ENCODE results near the gene PLXNA4.
A peak's percentile ranks its signal among the peaks of the same experiment; 100 is the strongest.
"Not testable (repeated sequence)": the region's sequence is repeated elsewhere in the genome, so short reads cannot be mapped to it uniquely, and the experiment has no call there.

Gene PLXNA4, protein sequence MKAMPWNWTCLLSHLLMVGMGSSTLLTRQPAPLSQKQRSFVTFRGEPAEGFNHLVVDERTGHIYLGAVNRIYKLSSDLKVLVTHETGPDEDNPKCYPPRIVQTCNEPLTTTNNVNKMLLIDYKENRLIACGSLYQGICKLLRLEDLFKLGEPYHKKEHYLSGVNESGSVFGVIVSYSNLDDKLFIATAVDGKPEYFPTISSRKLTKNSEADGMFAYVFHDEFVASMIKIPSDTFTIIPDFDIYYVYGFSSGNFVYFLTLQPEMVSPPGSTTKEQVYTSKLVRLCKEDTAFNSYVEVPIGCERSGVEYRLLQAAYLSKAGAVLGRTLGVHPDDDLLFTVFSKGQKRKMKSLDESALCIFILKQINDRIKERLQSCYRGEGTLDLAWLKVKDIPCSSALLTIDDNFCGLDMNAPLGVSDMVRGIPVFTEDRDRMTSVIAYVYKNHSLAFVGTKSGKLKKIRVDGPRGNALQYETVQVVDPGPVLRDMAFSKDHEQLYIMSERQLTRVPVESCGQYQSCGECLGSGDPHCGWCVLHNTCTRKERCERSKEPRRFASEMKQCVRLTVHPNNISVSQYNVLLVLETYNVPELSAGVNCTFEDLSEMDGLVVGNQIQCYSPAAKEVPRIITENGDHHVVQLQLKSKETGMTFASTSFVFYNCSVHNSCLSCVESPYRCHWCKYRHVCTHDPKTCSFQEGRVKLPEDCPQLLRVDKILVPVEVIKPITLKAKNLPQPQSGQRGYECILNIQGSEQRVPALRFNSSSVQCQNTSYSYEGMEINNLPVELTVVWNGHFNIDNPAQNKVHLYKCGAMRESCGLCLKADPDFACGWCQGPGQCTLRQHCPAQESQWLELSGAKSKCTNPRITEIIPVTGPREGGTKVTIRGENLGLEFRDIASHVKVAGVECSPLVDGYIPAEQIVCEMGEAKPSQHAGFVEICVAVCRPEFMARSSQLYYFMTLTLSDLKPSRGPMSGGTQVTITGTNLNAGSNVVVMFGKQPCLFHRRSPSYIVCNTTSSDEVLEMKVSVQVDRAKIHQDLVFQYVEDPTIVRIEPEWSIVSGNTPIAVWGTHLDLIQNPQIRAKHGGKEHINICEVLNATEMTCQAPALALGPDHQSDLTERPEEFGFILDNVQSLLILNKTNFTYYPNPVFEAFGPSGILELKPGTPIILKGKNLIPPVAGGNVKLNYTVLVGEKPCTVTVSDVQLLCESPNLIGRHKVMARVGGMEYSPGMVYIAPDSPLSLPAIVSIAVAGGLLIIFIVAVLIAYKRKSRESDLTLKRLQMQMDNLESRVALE (N-terminal part only)

DNA sequence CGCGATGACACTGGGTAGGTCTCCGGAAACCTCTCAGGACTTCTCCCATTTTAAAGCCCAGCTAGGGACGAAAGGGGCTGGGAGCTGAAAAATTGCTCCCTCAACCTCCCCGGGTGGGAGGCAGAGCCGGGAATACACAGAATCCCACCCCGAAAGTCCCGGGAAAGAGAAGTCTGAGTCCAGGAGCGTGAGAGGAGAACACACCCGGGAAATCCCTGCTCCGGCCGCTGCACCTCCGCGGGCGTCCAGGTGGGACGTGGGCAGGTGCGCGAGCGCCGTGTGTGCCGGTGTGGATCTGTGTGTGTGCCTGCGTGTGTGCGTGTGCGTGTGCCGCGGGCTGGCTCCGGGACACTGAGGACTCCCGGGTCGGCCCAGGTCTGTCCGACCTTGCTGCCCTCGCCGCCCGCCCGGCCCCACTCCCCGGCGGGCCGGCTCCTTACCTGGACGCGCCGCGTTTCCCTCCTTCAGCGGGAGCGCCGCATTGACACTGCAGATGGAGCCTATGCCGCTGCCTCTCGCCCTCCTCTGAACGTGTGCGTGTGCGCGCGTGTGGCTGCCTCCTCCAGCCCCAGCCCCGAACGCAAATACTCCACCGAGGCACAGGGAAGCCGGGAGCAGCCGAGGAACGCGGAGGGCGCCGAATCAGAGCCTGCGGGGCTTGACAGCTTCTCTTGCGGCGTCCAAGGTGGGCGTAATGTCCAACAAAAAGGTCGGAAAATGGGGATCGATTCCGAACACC lies at the start of gene PLXNA4:
Gene PLXNA4, minus strand, starts transcription at position 489 of the 739 bp plus-strand sequence. CDS start 67,777 bp downstream, outside the sequence.
- no peak for DNase-seq

DNA sequence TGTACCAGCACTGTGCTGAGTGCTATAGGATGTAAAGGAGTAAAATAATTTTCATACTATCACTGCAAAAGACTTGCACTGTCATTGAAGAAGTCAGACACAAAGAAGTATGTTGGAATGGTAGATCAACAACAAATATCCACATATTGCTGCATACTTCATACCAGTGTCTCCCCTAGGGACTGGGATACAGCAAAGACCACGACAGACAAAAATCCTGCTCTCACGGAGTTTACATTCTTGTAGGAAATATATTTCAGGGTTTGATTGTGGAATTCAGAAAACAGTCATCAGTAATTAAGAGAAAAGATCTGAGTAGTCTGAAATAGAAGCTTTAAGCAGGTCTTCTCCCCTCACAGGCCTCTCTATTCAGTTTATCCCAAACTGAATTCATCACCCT lies 49.4 kb upstream of the PLXNA4 start:
- no peak for DNase-seq

DNA sequence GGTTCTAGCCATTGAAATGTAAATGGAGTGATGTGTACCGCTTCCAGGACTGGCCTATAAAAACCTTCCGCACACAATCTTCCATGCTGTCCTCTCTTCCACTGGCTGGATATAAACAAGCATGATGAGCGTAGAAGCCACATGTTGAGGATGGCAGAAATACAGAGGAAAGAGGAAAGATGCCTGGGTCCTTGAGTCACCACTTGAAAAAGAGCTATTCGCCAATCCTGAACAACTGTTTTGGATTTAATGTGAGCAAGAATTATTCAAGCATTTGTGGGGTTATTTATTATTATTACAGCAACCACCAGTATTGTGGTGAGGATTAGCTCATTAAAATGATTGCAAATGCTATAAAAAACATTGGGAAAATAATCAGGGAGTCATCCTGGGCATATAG lies 45.8 kb upstream of the PLXNA4 start:
- no peak for DNase-seq

DNA sequence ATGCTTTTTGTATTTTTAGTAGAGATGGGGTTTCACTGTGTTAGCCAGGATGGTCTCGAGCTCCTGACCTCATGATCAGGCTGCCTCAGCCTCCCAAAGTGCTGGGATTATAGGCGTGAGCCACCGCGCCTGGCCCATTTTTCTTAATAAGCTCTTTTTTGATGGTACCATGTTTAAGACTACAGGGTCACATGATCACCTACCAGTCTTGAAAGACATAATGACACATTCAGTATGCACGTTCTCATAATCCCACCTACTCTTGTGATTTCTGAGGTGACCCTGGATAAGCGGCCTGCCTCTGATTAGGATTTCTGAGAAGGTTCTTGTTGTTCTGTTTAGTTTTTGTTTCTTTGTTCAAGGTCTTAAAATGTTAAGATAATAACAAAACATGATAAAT lies 43.7 kb upstream of the PLXNA4 start:
- no peak for DNase-seq

DNA sequence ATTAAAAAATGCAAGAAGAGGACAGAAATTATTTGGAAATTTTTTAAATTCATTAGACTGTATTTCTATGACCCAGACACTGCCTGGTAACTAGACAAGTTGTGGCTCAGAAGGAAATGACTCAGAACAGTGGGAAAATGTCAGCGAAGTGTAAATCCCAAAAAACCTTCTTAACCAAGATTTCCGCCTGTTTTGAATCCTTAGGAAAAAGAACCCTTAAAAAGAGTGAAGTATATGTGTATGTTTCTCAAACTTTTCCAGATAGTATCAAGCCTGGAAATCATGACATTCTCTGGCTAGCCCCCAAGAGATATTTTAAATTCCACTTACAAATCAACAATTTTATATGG lies 42.7 kb upstream of the PLXNA4 start:
- no peak for DNase-seq

DNA sequence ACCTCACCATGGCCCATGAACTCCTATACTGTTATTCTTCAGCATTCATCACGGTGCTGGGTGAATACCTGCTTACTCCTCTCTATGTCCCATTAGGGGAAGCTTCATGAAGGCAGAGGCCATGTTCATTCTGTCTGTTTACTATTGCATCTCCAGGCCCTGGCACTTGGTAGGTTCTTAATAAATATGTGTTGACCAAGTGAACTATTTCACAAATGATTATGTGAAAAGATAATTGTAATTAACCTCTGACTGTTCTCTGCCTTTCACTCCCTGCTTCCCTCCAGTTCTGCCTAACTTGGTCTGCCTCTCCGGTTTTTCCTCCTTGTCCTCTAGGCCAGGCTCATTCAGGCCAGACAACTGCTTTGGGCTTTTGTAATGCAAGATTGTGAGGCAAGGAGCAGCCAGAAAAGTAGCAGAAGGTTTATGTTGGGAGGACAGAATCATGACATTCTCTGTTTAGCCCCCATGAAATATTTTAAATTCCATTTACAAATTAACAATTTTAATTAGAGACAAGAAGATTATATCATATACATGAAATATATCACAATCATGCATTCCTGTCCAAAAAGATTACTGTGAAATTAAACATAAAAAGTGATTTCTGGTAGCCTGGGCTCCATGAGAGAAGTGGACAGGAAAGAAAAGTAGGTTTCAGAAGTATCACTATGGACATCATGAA lies 42.1 kb upstream of the PLXNA4 start:
- no peak for DNase-seq

DNA sequence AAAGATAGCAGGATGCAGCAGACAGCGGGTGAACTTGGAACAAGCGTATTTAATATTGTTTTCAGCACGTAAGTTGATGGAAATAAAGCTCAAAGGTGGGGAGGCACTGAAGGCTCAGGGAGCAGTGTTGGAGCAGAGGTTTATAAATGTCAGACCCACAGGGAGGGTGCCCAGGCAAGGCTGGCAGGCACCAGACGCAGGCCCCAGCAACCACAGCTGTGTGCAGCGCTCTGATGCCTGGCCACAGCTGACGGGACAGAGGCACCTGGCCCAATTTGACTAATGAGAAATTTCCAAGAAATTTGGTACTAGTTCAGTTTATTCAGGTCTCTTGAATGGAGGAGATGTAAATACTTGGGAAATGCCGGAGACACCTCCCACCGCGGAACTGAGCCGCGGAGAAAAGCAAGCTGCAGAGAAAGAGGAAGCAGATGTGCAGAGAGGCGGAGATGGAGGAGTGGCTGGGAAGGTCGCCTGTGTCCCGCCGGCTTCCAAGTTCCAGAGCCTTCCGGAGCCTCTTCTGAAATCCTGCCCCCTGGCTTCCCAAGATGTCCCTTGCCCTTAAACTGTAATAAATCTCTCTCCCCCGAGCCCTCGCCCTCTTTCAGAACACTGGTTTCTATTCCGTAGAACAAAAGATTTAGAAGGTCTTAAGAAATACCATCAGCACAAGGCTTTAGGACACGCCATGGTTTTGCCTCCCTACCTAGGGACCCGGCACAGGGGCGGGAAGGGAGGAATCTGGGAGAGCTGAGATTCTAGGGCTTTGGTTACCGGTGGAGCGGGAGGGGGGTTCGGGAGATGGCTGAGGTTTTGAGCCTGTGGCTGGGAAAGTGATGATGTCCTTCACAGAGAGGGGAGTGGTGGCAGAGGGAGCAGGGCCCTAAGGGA lies 38.4 kb upstream of the PLXNA4 start:
- peak; percentile 52 to 57 for DNase-seq

DNA sequence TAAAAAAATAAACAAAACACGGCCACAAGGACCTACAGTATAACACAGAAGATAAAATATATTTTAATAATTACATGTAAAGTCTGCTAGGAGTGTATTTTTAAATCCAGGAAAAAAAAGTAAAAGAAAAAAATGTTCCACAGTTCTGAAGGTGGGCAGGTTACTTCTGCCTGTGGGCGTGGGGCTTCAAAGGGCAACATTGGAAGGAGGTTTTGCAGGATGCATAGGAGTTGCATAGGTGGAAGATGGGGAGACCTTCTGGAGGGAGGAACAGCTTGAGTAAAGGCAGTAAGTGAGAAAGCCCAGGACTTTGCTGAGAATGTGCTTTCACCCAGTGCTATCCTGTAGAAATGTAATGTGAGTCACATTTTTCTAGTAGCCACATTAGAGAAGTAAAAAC lies 37.5 kb upstream of the PLXNA4 start:
- no peak for DNase-seq

DNA sequence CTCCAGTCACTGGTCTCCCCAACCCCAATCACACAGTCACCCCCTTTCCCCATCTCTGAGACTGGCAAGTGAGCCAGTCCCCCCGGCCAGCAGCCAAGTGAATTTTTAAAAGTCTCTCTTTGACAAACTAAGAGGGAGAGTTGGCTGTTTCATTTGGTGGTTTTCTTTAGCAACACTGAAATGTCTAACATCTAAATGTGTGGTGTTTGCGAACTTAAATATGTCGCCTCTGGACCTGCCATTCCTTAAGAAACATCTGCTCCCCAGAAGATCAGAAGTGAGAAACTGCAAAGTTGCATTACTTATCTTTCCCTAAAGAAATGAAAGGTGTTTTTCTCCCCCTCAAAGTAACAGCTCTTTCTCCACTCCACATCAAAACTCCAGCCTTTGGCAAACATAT lies 34.7 kb upstream of the PLXNA4 start:
- DNase-seq: no peak

DNA sequence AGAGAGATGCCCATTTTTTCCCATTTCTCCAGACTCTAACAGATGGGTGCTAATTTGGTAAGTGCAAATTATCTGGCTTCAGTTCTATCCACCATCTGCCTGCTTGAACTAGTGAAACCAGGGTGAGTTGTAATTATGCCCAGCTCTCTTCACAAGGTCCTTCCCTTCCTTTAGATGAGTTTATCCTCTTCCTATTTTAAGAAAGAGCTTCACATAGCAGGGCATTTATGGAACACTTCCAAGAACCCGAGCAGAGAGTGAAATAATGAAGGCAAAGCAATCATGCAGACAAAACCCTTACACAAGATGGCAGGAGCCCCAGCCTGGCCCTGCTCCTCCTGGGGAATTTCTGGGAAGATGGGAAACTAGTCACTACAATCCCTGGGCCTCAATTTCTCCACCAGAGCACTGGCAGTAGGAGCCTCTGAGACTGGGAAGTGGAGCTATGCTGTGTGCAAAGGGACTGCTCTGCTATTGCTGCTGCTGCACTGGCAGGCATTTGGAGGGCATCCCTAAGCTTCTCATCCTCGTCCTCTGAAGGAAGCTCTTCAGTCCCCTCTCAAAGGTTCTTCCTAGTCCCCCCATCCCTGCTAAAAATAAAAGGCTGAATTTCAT lies 33.7 kb upstream of the PLXNA4 start:
- DNase-seq: no peak

DNA sequence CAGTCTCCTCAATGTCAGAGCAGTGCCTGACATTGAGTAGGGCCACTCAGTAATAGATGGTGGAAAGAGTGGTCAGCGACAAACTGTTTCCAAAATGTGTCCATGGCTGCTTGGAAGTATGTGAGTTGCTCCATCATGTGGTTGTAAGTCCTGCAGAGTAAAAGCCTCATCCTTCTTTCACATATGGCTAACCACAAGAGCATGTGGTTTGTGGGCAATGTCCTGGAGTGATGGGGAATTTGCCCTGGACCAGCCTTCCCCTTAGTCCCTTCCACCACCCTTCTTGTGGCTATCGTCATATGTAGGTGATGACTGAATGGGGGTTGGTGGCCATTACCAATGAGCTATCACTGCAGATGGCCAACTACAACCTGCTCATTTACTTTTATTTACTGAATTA lies 33.0 kb upstream of the PLXNA4 start:
- no peak for DNase-seq

DNA sequence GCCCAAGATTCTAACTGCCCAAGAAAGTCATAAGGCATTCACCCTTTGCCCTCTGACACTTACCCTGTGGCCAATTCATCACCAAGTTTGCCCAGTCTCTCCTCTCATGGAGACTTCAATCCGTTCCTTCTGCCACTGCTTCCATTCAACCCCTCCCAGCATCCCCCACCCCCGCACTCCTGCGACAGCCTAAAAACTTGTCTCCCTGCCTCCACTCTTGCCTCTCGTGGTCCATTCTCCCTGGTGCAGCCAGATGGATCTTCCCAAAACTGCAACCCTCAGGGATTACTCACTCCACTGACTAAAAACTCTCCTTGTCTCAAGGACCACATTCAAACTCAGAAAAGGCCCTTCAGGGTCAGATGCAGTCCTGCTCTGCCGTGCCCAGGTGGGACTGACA lies 32.3 kb upstream of the PLXNA4 start:
- no peak for DNase-seq

DNA sequence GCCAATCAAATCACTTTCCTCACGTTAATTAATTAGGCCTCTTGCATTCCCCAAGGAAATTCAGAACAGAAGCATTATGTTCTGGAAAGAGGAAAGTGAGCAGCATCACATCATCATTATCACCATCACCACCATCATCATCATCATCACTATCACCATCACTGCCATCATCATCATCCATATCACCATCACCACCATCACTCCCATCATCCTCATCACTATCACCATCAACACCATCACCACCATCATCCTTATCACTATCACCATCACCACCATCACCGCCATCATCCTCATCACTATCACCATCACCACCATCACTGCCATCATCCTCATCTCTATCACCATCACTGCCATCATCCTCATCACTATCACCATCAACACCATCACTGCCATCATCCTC lies 31.4 kb upstream of the PLXNA4 start:
- no peak for DNase-seq

DNA sequence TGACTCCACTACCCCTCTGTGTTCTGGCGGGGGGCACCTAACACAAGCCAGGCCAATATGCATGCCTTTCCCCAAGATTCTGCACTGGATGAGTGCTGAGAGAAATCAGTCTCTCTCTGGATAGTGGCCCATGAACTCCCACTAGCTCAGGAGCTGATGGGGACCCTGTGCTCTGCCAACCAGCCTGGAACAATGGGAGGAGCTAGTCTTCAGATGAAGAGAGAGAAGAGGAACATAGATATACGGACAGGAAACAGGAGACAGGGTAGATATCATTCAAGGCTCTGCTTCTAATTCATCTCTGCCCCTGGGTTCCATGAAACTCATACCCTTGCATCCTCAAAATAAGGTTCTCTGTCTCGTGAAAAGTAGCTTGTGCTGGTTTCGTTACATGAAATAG lies 27.9 kb upstream of the PLXNA4 start:
- no peak for DNase-seq

DNA sequence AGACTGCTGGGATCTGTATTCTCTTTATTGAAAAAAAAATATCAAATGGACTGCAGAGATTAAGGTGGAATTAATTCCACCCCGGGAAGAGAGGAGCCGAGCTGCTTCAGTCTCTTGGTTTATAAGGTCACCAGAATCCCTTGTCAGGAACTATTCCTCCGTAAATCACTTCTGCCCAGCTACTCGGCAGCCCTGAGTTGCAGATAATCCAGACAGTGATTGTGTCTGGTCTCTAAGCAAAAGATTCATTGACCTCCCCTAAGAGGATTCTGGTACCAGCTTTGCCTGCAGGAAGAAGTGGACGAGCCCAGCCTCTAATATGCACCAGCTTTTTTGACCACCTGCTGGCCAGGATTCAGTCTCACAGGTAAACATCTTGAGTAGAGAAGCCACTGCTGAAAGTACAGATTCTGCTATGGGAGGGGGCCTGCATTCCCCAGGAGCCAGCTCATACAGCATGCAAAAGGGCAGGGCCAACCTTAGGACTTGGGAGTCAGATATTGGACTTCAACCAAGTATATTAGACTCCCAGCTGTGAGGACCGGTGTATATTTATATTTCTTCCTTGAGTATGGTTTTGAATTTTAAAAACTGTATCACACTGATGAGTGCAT lies 27.1 kb upstream of the PLXNA4 start:
- DNase-seq: no peak

DNA sequence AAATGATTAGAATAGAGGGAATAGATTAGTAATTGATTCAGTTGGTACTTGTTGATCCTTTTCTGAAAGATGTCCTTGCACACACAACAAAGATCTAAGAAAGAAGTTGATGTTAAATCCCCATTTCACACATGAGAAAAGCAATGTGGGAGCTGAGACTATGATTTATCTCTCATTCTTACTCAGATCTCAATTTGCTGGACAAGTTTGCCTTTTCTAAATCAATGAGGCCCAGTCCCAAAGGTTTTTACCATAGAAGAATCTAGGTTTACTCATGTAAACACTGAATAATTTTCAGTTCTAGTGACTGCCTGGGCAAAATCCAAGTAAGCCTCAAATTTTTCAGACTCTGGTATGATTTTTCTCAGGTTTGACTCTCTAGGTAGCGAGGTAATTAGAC lies 25.5 kb upstream of the PLXNA4 start:
- DNase-seq: no peak

DNA sequence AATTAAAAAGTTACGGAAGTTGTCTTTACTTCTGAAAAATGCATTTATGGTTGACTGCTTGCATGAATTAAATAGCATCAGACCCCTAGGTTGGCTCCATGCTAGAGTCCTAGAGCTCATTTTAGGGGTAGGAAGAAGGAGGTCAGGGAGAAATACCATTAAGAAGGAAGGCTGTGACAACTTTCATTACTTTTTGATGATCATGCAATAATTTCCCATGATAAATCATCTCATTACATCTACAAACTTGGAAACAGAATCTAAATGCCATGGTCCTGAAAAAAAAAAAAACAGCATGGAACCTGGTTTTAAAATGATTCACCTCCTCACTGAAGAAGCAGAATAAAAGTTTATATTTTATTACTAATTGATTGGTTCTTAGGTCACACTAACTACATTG lies 20.3 kb upstream of the PLXNA4 start:
- no peak for DNase-seq

DNA sequence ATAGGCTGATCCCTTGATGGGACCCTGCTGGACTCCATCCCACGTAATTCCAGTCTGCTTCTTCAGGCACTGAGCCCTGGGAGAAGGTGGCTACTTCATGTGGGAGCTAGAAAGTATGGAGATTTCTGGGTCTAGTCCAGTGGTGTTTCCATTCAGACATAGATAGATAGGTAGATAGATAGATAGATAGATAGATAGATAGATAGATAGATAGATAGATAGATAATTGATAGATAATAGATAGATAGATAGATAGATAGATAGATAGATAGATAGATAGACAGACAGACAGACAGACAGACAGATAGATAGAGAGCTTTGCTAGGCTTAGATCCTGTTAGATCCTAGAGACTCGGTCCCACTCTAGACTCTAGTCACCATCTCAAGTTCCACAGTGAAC lies 18.5 kb upstream of the PLXNA4 start:
- not testable (repeated sequence) for DNase-seq

DNA sequence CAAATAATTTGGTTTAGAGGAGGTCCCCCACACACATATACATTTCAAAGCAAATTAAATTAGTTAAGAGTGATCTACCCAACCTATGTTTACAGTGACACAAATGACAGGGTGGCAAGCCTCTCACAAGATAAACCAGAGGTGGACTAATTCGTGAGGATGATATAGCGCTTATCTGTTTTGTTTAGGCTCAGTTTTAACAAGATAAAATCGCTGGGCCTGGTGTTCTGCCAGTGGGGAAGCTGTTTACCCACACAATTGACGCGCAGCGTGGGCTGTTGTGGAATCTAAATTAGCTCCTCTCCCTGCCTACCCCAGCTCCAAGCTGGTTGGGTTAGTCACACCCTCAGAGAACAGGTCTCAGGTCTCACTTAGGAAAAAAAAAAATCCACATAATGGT lies 16.7 kb upstream of the PLXNA4 start:
- DNase-seq: no peak

All from inflammatory macrophage treated with lipopolysaccharide for 1 hour (primary cell).